Epidermal melanocyte (primary cell): ENCODE measurements around the gene COX14.
"Not testable (repeated sequence)": the region's sequence is repeated elsewhere in the genome, so short reads cannot be mapped to it uniquely, and the experiment has no call there.

ENCODE experiments used
- DNase-seq: peaks from one replicate; pipeline ENCODE4 v3.0.0; 2011; ENCODE audit warnings: low spot score; ENCODE audit not compliant: insufficient read length

Gene COX14

GRCh38 chr12:50107416-50108268 lies 4.4 kb upstream of the COX14 start:
- DNase-seq = no peak

- DNase-seq = no peak
Measured at GRCh38 chr12:50109319-50109718, 2.7 kb upstream of the COX14 start.

GRCh38 chr12:50110127-50110761 lies 1.8 kb upstream of the COX14 start:
- no peak for DNase-seq

GRCh38 chr12:50110762-50111351 lies 1.2 kb upstream of the COX14 start:
- no peak for DNase-seq

GRCh38 chr12:50111395-50111692 lies 692 bp upstream of the COX14 start:
- no peak for DNase-seq

- DNase-seq = no peak
Measured at GRCh38 chr12:50112456-50113218, 601 bp downstream of the COX14 start.

- DNase-seq = no peak
Measured at GRCh38 chr12:50117057-50117622, 5.1 kb downstream of the COX14 start.

GRCh38 chr12:50119387-50119786 lies 7.4 kb downstream of the COX14 start:
- DNase-seq = no peak

- no peak for DNase-seq
Measured at GRCh38 chr12:50120521-50120920, 8.5 kb downstream of the COX14 start.

GRCh38 chr12:50120953-50121352 lies 8.9 kb downstream of the COX14 start:
- DNase-seq = no peak

GRCh38 chr12:50121641-50122040 lies 9.6 kb downstream of the COX14 start:
- DNase-seq = no peak

GRCh38 chr12:50123203-50123602 lies 11.2 kb downstream of the COX14 start:
- no peak for DNase-seq

GRCh38 chr12:50127546-50127945 lies 15.5 kb downstream of the COX14 start:
- DNase-seq = no peak

GRCh38 chr12:50129290-50129689 lies 17.3 kb downstream of the COX14 start:
- DNase-seq = no peak

GRCh38 chr12:50132505-50133135 lies 20.6 kb downstream of the COX14 start:
- DNase-seq = peak; percentile 33

- no peak for DNase-seq
Measured at GRCh38 chr12:50142993-50143392, 31.0 kb downstream of the COX14 start.

- DNase-seq = no peak
Measured at GRCh38 chr12:50145439-50145838, 33.4 kb downstream of the COX14 start.

- no peak for DNase-seq
Measured at GRCh38 chr12:50147281-50147680, 35.2 kb downstream of the COX14 start.

GRCh38 chr12:50148011-50148410 lies 36.0 kb downstream of the COX14 start:
- not testable (repeated sequence) for DNase-seq

GRCh38 chr12:50149311-50149710 lies 37.3 kb downstream of the COX14 start:
- DNase-seq = no peak

- DNase-seq = no peak
Measured at GRCh38 chr12:50151047-50151687, 39.1 kb downstream of the COX14 start.
